WTC11 (cell line): ENCODE measurements around the gene TAL1.

Source experiments
- CREB1 ChIP-seq: sonication (generic); formaldehyde crosslinking; IDR thresholded peaks from 2 replicates; pipeline ENCODE4 v1.8.0; 2023; ENCODE audit warnings: mild to moderate bottlenecking, missing genetic modification reagents
- CTCF ChIP-seq: fragments of 200-600 bp; IDR thresholded peaks from 2 replicates; pipeline ENCODE4 v1.8.0; 2022; ENCODE audit warnings: antibody characterized with exemption
- ELF4 ChIP-seq: sonication (generic); formaldehyde crosslinking; IDR thresholded peaks from 2 replicates; pipeline ENCODE4 v1.8.1; 2022; ENCODE audit warnings: low read depth, mild to moderate bottlenecking, moderate library complexity, missing genetic modification reagents
- EMX1 ChIP-seq: fragments of 250-450 bp; sonication (Bioruptor Pico); IDR thresholded peaks from 2 replicates; pipeline ENCODE4 v1.8.0; 2021; ENCODE audit warnings: mild to moderate bottlenecking
- ESRRA ChIP-seq: sonication (generic); formaldehyde crosslinking; IDR thresholded peaks from 2 replicates; pipeline ENCODE4 v1.8.1; 2022; ENCODE audit warnings: mild to moderate bottlenecking, missing genetic modification reagents, borderline replicate concordance
- IRF1 ChIP-seq: sonication (generic); formaldehyde crosslinking; IDR thresholded peaks from 2 replicates; pipeline ENCODE4 v1.8.0; 2023; ENCODE audit warnings: missing genetic modification reagents
- MAX ChIP-seq: sonication (generic); formaldehyde crosslinking; IDR thresholded peaks from 2 replicates; pipeline ENCODE4 v1.8.0; 2022; ENCODE audit warnings: mild to moderate bottlenecking, missing genetic modification reagents
- ZBTB21 ChIP-seq: sonication (generic); formaldehyde crosslinking; IDR thresholded peaks from 2 replicates; pipeline ENCODE4 v1.8.1; 2023; ENCODE audit warnings: mild to moderate bottlenecking, missing genetic modification reagents, borderline replicate concordance
- ZNF121 ChIP-seq: sonication (generic); formaldehyde crosslinking; IDR thresholded peaks from 2 replicates; pipeline ENCODE4 v1.8.0; 2023; ENCODE audit warnings: missing genetic modification reagents

GRCh38 chr1:47184822-47185677 lies 47.0 kb downstream of the TAL1 start:
- TF ChIP-seq ESRRA (CRISPR knock-in tag) (no peak), CTCF (no peak), CREB1 (CRISPR knock-in tag) (no peak), IRF1 (no peak), ZBTB21 (CRISPR knock-in tag) (no peak), MAX (CRISPR knock-in tag) (no peak), ELF4 (CRISPR knock-in tag) (no peak), ZNF121 (no peak), EMX1 (CRISPR knock-in tag) (no peak)
